GM23338 (cell line): Measurements from ENCODE around the gene USP24. TPM values are rescaled to one million over a fixed set of nuclear protein-coding genes. Genes with fewer than 3 reads are reported as not detected.

ENCODE experiments used
- ATAC-seq: fragments of 200-7000 bp; cut with Tn5 transposase; 3 replicates; pipeline ENCODE4 v1.9.1; 2020
- DNase-seq: peaks from one replicate; pipeline ENCODE4 v3.0.0-alpha.2; 2015; ENCODE audit warnings: low spot score
- H2AFZ ChIP-seq: fragments of 200-600 bp; sonication (generic); 2 replicates; pipeline ENCODE4 v1.8.0; 2016; ENCODE audit warnings: antibody characterized with exemption, mild to moderate bottlenecking, moderate library complexity
- H3F3A ChIP-seq: fragments of 200-600 bp; sonication (generic); replicated peaks from 2 replicates; pipeline ENCODE4 v1.8.0; 2017; ENCODE audit warnings: antibody characterized with exemption, mixed run types, low read depth
- H3K27ac ChIP-seq: fragments of 200-600 bp; sonication (generic); 2 replicates; pipeline ENCODE4 v1.6.1; 2016; ENCODE audit warnings: low read depth
- H3K27me3 ChIP-seq: fragments of 200-600 bp; sonication (generic); 2 replicates; pipeline ENCODE4 v1.8.0; 2016; ENCODE audit warnings: mild to moderate bottlenecking, mixed run types, moderate library complexity; ENCODE audit not compliant: insufficient read depth
- H3K36me3 ChIP-seq: fragments of 200-600 bp; sonication (generic); 2 replicates; pipeline ENCODE4 v1.8.0; 2016; ENCODE audit warnings: mild to moderate bottlenecking; ENCODE audit not compliant: insufficient read depth
- H3K4me1 ChIP-seq: fragments of 200-600 bp; sonication (generic); 2 replicates; pipeline ENCODE4 v1.8.0; 2016; ENCODE audit warnings: mild to moderate bottlenecking, moderate library complexity; ENCODE audit not compliant: insufficient read depth
- H3K4me2 ChIP-seq: fragments of 200-600 bp; sonication (generic); 2 replicates; pipeline ENCODE4 v1.7.1; 2017; ENCODE audit warnings: mixed run types
- H3K4me3 ChIP-seq: fragments of 200-600 bp; sonication (generic); 2 replicates; pipeline ENCODE4 v1.6.1; 2016; ENCODE audit warnings: mixed run types
- H3K79me2 ChIP-seq: fragments of 200-600 bp; sonication (generic); replicated peaks from 2 replicates; pipeline ENCODE4 v1.8.0; 2017; ENCODE audit warnings: mild to moderate bottlenecking; ENCODE audit not compliant: insufficient read depth
- H3K9me2 ChIP-seq: fragments of 200-600 bp; sonication (generic); 2 replicates; pipeline ENCODE4 v1.8.0; 2017; ENCODE audit not compliant: insufficient read depth
- H4K20me1 ChIP-seq: fragments of 200-600 bp; sonication (generic); replicated peaks from 2 replicates; pipeline ENCODE4 v1.8.0; 2017; ENCODE audit warnings: mild to moderate bottlenecking; ENCODE audit not compliant: insufficient read depth
- H3K27ac Mint-ChIP-seq: 2 replicates; pipeline ENCODE4 v1.8.0; 2020; ENCODE audit warnings: inconsistent platforms, mild to moderate bottlenecking, moderate library complexity, mixed read lengths
- H3K27me3 Mint-ChIP-seq: 3 replicates; pipeline ENCODE4 v1.8.0; 2022; ENCODE audit warnings: low read depth, mild to moderate bottlenecking, moderate library complexity, mixed read lengths, inconsistent platforms; ENCODE audit not compliant: insufficient read depth, poor library complexity
- H3K36me3 Mint-ChIP-seq: 3 replicates; pipeline ENCODE4 v1.8.0; 2021; ENCODE audit warnings: low read depth, mild to moderate bottlenecking, inconsistent platforms, moderate library complexity, mixed read lengths
- H3K4me1 Mint-ChIP-seq: 3 replicates; pipeline ENCODE4 v1.8.0; 2020; ENCODE audit warnings: mild to moderate bottlenecking, inconsistent platforms, mixed read lengths
- H3K4me3 Mint-ChIP-seq: 3 replicates; pipeline ENCODE4 v1.8.0; 2021; ENCODE audit warnings: moderate library complexity, mild to moderate bottlenecking, inconsistent platforms, mixed read lengths
- H3K9me3 Mint-ChIP-seq: 3 replicates; pipeline ENCODE4 v1.8.0; 2020; ENCODE audit warnings: moderate library complexity, mild to moderate bottlenecking, inconsistent platforms, mixed read lengths
- CREB1 ChIP-seq: fragments of 250-450 bp; sonication (Bioruptor Pico); IDR thresholded peaks from 2 replicates; pipeline ENCODE4 v1.5.0; 2020; ENCODE audit warnings: low read depth, mild to moderate bottlenecking, moderate library complexity
- EZH2 ChIP-seq: fragments of 200-600 bp; sonication (generic); IDR thresholded peaks from one replicate; pipeline ENCODE4 v1.8.0; 2017; ENCODE audit warnings: antibody characterized with exemption, mild to moderate bottlenecking, low read depth; ENCODE audit not compliant: unreplicated experiment
- EZH2phosphoT487 ChIP-seq: fragments of 200-600 bp; sonication (generic); IDR thresholded peaks from one replicate; pipeline ENCODE4 v1.8.1; 2018; ENCODE audit warnings: antibody characterized with exemption; ENCODE audit not compliant: unreplicated experiment
- JUNB ChIP-seq: IDR thresholded peaks from one replicate; pipeline ENCODE4 v1.6.1; 2016; ENCODE audit warnings: antibody characterized with exemption; ENCODE audit not compliant: unreplicated experiment
- NANOG ChIP-seq: IDR thresholded peaks from 2 replicates; pipeline ENCODE4 v1.6.1; 2016; ENCODE audit warnings: antibody characterized with exemption, borderline replicate concordance
- POLR2AphosphoS5 ChIP-seq: IDR thresholded peaks from 2 replicates; pipeline ENCODE4 v1.6.1; 2016; ENCODE audit warnings: antibody characterized with exemption, low read depth
- ZNF114 ChIP-seq: fragments of 250-450 bp; sonication (Bioruptor Pico); IDR thresholded peaks from 2 replicates; pipeline ENCODE4 v1.5.0; 2020; ENCODE audit warnings: mild to moderate bottlenecking, moderate library complexity
- ZNF331 ChIP-seq: fragments of 250-450 bp; sonication (Bioruptor Pico); IDR thresholded peaks from 2 replicates; pipeline ENCODE4 v1.5.0; 2020; ENCODE audit warnings: low read depth, mild to moderate bottlenecking, moderate library complexity
- polyA plus RNA-seq: library from polyadenylated mRNA; unstranded; fragments of >200 nt; fragmentation: Nextera tagmentation; extraction: Ambion mirVana; gene quantifications from 2 replicates; pipeline ENCODE4 v1.2.1, GENCODE V29; 2016
- total RNA-seq: library from RNA; depleted of rRNA; stranded (reverse); fragments of >200 nt; shearing (Covaris generic); gene quantifications from 2 replicates; pipeline ENCODE4 v1.2.3, GENCODE V29; 2014
- TF ChIP-seq, protein P1 (sequence below): IDR thresholded peaks from one replicate; pipeline ENCODE4 v1.6.1; 2018; ENCODE audit warnings: antibody characterized with exemption; ENCODE audit not compliant: unreplicated experiment
- TF ChIP-seq, protein P2 (sequence below): fragments of 250-450 bp; sonication (Bioruptor Pico); IDR thresholded peaks from 2 replicates; pipeline ENCODE4 v1.5.0; 2020; ENCODE audit warnings: mild to moderate bottlenecking, moderate library complexity
- TF ChIP-seq, protein P3 (sequence below): IDR thresholded peaks from 2 replicates; pipeline ENCODE4 v1.6.1; 2016; ENCODE audit warnings: antibody characterized with exemption
- TF ChIP-seq, protein P4 (sequence below), 2 experiments: fragments of 200-600 bp in 1 of 2; sonication (generic) in 1 of 2; conservative IDR thresholded peaks; 2 replicates each; pipeline versions ENCODE4 v1.5.1 to v1.6.1; 2016 to 2017; ENCODE audit warnings: antibody characterized with exemption in 2 of 2, low read depth in 2 of 2, mild to moderate bottlenecking in 2 of 2, moderate library complexity in 1 of 2

USP24 gene
- total and polyA plus RNA-seq, 2 experiments from 2014 or later: 12.1 to 32.6 TPM

DNA sequence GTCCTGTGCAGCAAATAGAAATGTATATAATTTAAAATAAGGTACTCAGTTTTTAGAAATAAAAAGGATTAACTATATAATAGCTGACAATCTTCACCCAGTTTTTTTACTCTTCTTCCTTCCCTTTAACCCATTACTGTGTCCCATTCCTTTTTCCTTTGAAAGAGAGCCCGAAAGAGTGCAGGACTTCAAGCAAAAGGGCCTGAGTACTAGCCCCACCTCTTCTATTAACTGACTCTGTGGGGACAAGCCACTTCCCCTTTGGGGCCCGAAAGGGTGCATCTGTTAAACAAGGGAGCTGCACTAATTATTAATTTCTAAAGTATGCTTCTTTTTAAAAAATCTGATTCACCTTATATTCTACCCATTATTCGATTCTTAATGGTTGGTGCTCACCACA lies 3.3 kb downstream of the USP24 start:
- H3K79me2 ChIP-seq: peaks cover 76% of the 10 kb centered on the region
- H3K4me1 ChIP-seq: peaks cover 34% of the 10 kb centered on the region
- no peaks in the 10 kb centered on the region for H3K36me3 ChIP-seq
- peaks cover 58% of the 10 kb centered on the region for H3K4me1 Mint-ChIP-seq
- H3K4me3 ChIP-seq: peak overlapping the region; percentile 76; the same call in 1 of the 2 replicates
- ATAC-seq: no peak
- peaks cover 12% of the 10 kb centered on the region; the same call in 1 of the 2 replicates for H4K20me1 ChIP-seq
- H3K9me2 ChIP-seq: no peaks in the 10 kb centered on the region
- peaks cover 18% of the 10 kb centered on the region for H3K27me3 Mint-ChIP-seq
- no peak for DNase-seq
- peaks cover 10% of the 10 kb centered on the region for H3K27me3 ChIP-seq
- H3K36me3 Mint-ChIP-seq: peaks cover 5% of the 10 kb centered on the region; the same call in 1 of the 3 replicates
- TF ChIP-seq CREB1 (CRISPR knock-in tag) (no peak), POLR2AphosphoS5 (no peak), JUNB (no peak), ZNF114 (CRISPR knock-in tag) (no peak), NANOG (no peak), ZNF331 (CRISPR knock-in tag) (no peak), EZH2phosphoT487 (no peak), EZH2 (no peak)
- TF ChIP-seq, protein P1, sequence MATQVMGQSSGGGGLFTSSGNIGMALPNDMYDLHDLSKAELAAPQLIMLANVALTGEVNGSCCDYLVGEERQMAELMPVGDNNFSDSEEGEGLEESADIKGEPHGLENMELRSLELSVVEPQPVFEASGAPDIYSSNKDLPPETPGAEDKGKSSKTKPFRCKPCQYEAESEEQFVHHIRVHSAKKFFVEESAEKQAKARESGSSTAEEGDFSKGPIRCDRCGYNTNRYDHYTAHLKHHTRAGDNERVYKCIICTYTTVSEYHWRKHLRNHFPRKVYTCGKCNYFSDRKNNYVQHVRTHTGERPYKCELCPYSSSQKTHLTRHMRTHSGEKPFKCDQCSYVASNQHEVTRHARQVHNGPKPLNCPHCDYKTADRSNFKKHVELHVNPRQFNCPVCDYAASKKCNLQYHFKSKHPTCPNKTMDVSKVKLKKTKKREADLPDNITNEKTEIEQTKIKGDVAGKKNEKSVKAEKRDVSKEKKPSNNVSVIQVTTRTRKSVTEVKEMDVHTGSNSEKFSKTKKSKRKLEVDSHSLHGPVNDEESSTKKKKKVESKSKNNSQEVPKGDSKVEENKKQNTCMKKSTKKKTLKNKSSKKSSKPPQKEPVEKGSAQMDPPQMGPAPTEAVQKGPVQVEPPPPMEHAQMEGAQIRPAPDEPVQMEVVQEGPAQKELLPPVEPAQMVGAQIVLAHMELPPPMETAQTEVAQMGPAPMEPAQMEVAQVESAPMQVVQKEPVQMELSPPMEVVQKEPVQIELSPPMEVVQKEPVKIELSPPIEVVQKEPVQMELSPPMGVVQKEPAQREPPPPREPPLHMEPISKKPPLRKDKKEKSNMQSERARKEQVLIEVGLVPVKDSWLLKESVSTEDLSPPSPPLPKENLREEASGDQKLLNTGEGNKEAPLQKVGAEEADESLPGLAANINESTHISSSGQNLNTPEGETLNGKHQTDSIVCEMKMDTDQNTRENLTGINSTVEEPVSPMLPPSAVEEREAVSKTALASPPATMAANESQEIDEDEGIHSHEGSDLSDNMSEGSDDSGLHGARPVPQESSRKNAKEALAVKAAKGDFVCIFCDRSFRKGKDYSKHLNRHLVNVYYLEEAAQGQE: no peak
- TF ChIP-seq, protein P2, sequence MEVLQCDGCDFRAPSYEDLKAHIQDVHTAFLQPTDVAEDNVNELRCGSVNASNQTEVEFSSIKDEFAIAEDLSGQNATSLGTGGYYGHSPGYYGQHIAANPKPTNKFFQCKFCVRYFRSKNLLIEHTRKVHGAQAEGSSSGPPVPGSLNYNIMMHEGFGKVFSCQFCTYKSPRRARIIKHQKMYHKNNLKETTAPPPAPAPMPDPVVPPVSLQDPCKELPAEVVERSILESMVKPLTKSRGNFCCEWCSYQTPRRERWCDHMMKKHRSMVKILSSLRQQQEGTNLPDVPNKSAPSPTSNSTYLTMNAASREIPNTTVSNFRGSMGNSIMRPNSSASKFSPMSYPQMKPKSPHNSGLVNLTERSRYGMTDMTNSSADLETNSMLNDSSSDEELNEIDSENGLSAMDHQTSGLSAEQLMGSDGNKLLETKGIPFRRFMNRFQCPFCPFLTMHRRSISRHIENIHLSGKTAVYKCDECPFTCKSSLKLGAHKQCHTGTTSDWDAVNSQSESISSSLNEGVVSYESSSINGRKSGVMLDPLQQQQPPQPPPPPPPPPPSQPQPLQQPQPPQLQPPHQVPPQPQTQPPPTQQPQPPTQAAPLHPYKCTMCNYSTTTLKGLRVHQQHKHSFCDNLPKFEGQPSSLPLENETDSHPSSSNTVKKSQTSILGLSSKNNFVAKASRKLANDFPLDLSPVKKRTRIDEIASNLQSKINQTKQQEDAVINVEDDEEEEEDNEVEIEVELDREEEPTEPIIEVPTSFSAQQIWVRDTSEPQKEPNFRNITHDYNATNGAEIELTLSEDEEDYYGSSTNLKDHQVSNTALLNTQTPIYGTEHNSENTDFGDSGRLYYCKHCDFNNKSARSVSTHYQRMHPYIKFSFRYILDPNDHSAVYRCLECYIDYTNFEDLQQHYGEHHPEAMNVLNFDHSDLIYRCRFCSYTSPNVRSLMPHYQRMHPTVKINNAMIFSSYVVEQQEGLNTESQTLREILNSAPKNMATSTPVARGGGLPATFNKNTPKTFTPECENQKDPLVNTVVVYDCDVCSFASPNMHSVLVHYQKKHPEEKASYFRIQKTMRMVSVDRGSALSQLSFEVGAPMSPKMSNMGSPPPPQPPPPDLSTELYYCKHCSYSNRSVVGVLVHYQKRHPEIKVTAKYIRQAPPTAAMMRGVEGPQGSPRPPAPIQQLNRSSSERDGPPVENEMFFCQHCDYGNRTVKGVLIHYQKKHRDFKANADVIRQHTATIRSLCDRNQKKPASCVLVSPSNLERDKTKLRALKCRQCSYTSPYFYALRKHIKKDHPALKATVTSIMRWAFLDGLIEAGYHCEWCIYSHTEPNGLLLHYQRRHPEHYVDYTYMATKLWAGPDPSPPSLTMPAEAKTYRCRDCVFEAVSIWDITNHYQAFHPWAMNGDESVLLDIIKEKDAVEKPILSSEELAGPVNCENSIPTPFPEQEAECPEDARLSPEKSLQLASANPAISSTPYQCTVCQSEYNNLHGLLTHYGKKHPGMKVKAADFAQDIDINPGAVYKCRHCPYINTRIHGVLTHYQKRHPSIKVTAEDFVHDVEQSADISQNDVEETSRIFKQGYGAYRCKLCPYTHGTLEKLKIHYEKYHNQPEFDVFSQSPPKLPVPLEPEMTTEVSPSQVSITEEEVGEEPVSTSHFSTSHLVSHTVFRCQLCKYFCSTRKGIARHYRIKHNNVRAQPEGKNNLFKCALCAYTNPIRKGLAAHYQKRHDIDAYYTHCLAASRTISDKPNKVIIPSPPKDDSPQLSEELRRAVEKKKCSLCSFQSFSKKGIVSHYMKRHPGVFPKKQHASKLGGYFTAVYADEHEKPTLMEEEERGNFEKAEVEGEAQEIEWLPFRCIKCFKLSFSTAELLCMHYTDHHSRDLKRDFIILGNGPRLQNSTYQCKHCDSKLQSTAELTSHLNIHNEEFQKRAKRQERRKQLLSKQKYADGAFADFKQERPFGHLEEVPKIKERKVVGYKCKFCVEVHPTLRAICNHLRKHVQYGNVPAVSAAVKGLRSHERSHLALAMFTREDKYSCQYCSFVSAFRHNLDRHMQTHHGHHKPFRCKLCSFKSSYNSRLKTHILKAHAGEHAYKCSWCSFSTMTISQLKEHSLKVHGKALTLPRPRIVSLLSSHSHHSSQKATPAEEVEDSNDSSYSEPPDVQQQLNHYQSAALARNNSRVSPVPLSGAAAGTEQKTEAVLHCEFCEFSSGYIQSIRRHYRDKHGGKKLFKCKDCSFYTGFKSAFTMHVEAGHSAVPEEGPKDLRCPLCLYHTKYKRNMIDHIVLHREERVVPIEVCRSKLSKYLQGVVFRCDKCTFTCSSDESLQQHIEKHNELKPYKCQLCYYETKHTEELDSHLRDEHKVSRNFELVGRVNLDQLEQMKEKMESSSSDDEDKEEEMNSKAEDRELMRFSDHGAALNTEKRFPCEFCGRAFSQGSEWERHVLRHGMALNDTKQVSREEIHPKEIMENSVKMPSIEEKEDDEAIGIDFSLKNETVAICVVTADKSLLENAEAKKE: no peak
- TF ChIP-seq, protein P3, sequence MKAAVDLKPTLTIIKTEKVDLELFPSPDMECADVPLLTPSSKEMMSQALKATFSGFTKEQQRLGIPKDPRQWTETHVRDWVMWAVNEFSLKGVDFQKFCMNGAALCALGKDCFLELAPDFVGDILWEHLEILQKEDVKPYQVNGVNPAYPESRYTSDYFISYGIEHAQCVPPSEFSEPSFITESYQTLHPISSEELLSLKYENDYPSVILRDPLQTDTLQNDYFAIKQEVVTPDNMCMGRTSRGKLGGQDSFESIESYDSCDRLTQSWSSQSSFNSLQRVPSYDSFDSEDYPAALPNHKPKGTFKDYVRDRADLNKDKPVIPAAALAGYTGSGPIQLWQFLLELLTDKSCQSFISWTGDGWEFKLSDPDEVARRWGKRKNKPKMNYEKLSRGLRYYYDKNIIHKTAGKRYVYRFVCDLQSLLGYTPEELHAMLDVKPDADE: no peak
- TF ChIP-seq, protein P4, sequence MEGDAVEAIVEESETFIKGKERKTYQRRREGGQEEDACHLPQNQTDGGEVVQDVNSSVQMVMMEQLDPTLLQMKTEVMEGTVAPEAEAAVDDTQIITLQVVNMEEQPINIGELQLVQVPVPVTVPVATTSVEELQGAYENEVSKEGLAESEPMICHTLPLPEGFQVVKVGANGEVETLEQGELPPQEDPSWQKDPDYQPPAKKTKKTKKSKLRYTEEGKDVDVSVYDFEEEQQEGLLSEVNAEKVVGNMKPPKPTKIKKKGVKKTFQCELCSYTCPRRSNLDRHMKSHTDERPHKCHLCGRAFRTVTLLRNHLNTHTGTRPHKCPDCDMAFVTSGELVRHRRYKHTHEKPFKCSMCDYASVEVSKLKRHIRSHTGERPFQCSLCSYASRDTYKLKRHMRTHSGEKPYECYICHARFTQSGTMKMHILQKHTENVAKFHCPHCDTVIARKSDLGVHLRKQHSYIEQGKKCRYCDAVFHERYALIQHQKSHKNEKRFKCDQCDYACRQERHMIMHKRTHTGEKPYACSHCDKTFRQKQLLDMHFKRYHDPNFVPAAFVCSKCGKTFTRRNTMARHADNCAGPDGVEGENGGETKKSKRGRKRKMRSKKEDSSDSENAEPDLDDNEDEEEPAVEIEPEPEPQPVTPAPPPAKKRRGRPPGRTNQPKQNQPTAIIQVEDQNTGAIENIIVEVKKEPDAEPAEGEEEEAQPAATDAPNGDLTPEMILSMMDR (conservative IDR thresholded peaks at IDR 0.05; ENCODE audit: low read depth in 2 of 2): no peak
- H3K9me3 Mint-ChIP-seq: no peaks in the 10 kb centered on the region; the same call in 2 of the 3 replicates
- no peak overlapping the region for H3K27ac Mint-ChIP-seq
- no peak overlapping the region for H2AFZ ChIP-seq
- peak overlapping the region; percentile 84 for H3K4me2 ChIP-seq
- H3K4me3 Mint-ChIP-seq: peak overlapping the region; percentile 88; the same call in 2 of the 3 replicates
- no peak overlapping the region for H3K27ac ChIP-seq
- no peaks in the 10 kb centered on the region for H3F3A ChIP-seq
